Nephron (organoid): ENCODE measurements around the gene COL6A3.
"Not testable (repeated sequence)": the region's sequence is repeated elsewhere in the genome, so short reads cannot be mapped to it uniquely, and the experiment has no call there.

Experiments
- H3K27ac Mint-ChIP-seq, 3 experiments: 2 replicates each; pipeline ENCODE4 v1.8.0; 2020; ENCODE audit warnings: mixed read lengths in 3 of 3, mild to moderate bottlenecking in 2 of 3, moderate library complexity in 1 of 3
- H3K27me3 Mint-ChIP-seq: 2 replicates; pipeline ENCODE4 v1.8.0; 2021; ENCODE audit warnings: low read depth, mild to moderate bottlenecking, moderate library complexity, mixed read lengths
- H3K36me3 Mint-ChIP-seq: 2 replicates; pipeline ENCODE4 v1.8.0; 2020; ENCODE audit warnings: low read depth, mixed read lengths
- H3K4me1 Mint-ChIP-seq: 2 replicates; pipeline ENCODE4 v1.8.0; 2020; ENCODE audit warnings: mixed read lengths
- H3K4me3 Mint-ChIP-seq, 3 experiments: 2 replicates each; pipeline ENCODE4 v1.8.0; 2020; ENCODE audit warnings: mild to moderate bottlenecking in 3 of 3, mixed read lengths in 3 of 3, moderate library complexity in 2 of 3
- H3K9me3 Mint-ChIP-seq: 2 replicates; pipeline ENCODE4 v1.8.0; 2020; ENCODE audit warnings: mixed read lengths
- TF ChIP-seq, protein P1 (sequence below), 3 experiments: fragments of 200-600 bp; sonication (generic); IDR thresholded peaks; one replicate each; pipeline ENCODE4 v1.5.0; 2021; ENCODE audit warnings: antibody characterized with exemption in 3 of 3; ENCODE audit not compliant: unreplicated experiment in 3 of 3

Gene COL6A3

GRCh38 chr2:237354892-237355291, 59.1 kb downstream of the COL6A3 start:
- H3K36me3 Mint-ChIP-seq, result peaks cover 67% of the 10 kb centered on the region
- no peaks in the 10 kb centered on the region for H3K9me3 Mint-ChIP-seq
- TF ChIP-seq, protein P1, sequence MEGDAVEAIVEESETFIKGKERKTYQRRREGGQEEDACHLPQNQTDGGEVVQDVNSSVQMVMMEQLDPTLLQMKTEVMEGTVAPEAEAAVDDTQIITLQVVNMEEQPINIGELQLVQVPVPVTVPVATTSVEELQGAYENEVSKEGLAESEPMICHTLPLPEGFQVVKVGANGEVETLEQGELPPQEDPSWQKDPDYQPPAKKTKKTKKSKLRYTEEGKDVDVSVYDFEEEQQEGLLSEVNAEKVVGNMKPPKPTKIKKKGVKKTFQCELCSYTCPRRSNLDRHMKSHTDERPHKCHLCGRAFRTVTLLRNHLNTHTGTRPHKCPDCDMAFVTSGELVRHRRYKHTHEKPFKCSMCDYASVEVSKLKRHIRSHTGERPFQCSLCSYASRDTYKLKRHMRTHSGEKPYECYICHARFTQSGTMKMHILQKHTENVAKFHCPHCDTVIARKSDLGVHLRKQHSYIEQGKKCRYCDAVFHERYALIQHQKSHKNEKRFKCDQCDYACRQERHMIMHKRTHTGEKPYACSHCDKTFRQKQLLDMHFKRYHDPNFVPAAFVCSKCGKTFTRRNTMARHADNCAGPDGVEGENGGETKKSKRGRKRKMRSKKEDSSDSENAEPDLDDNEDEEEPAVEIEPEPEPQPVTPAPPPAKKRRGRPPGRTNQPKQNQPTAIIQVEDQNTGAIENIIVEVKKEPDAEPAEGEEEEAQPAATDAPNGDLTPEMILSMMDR (IDR thresholded peaks at IDR 0.05; ENCODE audit: unreplicated experiment in 3 of 3), result no peak

GRCh38 chr2:237354172-237354571, 59.8 kb downstream of the COL6A3 start:
- Mint-ChIP-seq H3K4me1 (peaks cover 27% of the 10 kb centered on the region), H3K36me3 (peaks cover 66% of the 10 kb centered on the region)
- H3K27me3 Mint-ChIP-seq, H3K4me3 Mint-ChIP-seq, H3K9me3 Mint-ChIP-seq, H3K27ac Mint-ChIP-seq: not testable (repeated sequence)

More at GRCh38 chr2:237354892-237355291, 59.1 kb downstream of the COL6A3 start:
- no peak overlapping the region for H3K4me3 Mint-ChIP-seq
- peak overlapping the region in 2 of 3 experiments; percentile 26 to 50 for H3K27ac Mint-ChIP-seq
- peaks cover 3% of the 10 kb centered on the region for H3K27me3 Mint-ChIP-seq
- H3K4me1 Mint-ChIP-seq, result peaks cover 27% of the 10 kb centered on the region

- Mint-ChIP-seq H3K4me3 (no peak overlapping the region), H3K4me1 (peaks cover 27% of the 10 kb centered on the region), H3K27me3 (peaks cover under 1% of the 10 kb centered on the region), H3K9me3 (no peaks in the 10 kb centered on the region), H3K36me3 (peaks cover 64% of the 10 kb centered on the region), H3K27ac (peak overlapping the region in 1 of 3 experiments; percentile 52)
- TF ChIP-seq, protein P1 (IDR thresholded peaks at IDR 0.05; ENCODE audit: unreplicated experiment in 3 of 3), result no peak
These were observed 60.7 kb downstream of the COL6A3 start for GRCh38 chr2:237353215-237353614.

- peaks cover 27% of the 10 kb centered on the region for H3K4me1 Mint-ChIP-seq
- peaks cover 65% of the 10 kb centered on the region for H3K36me3 Mint-ChIP-seq
- H3K9me3 Mint-ChIP-seq, result no peaks in the 10 kb centered on the region
- no peaks in the 10 kb centered on the region for H3K27me3 Mint-ChIP-seq
- TF ChIP-seq, protein P1 (IDR thresholded peaks at IDR 0.05; ENCODE audit: unreplicated experiment in 3 of 3), result no peak
- H3K4me3 Mint-ChIP-seq, result no peak overlapping the region
- H3K27ac Mint-ChIP-seq, result peak overlapping the region in 2 of 3 experiments; percentile 18 to 52
These were observed 61.6 kb downstream of the COL6A3 start for GRCh38 chr2:237352279-237352845.

DNA sequence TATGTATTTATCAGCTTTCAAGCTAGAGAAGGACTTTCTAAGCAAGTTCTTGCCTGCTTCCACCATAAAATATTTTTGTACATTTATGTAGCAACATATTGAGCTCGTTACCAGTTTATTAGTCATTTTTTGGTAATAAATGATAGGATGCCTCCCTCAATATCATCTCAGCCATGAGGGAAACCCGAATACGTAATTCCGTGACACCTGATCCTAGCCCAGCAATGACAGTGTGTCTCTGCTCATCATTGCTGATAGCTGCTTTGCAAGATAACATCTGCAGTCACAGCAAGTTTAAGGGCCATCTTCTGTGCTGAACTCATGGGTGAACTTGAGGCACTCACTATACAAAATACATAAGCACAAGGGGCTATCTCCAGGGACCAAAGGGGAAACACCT, 62.2 kb downstream of the COL6A3 start:
- peaks cover 65% of the 10 kb centered on the region for H3K36me3 Mint-ChIP-seq
- peaks cover 27% of the 10 kb centered on the region for H3K4me1 Mint-ChIP-seq
- H3K4me3 Mint-ChIP-seq, result no peak overlapping the region
- TF ChIP-seq, protein P1 (IDR thresholded peaks at IDR 0.05; ENCODE audit: unreplicated experiment in 3 of 3), result no peak
- H3K27ac Mint-ChIP-seq, result peak overlapping the region in 2 of 3 experiments; percentile 18 to 52
- no peaks in the 10 kb centered on the region for H3K27me3 Mint-ChIP-seq
- no peaks in the 10 kb centered on the region for H3K9me3 Mint-ChIP-seq

GRCh38 chr2:237351046-237351445, 62.9 kb downstream of the COL6A3 start:
- no peak overlapping the region for H3K27ac Mint-ChIP-seq

More at GRCh38 chr2:237351046-237351445, 62.9 kb downstream of the COL6A3 start:
- Mint-ChIP-seq H3K4me1 (peaks cover 27% of the 10 kb centered on the region), H3K36me3 (peaks cover 70% of the 10 kb centered on the region), H3K4me3 (no peak overlapping the region), H3K27me3 (no peaks in the 10 kb centered on the region), H3K9me3 (no peaks in the 10 kb centered on the region)
- TF ChIP-seq, protein P1 (IDR thresholded peaks at IDR 0.05; ENCODE audit: unreplicated experiment in 3 of 3), result no peak
